Panc1 (cell line): Measurements from ENCODE around the gene COMTD1.

Experiments
- POLR2AphosphoS5 ChIP-seq: IDR thresholded peaks from 2 replicates; pipeline ENCODE4 v1.6.1; 2012; ENCODE audit warnings: mild to moderate bottlenecking, low read depth, low read length, moderate library complexity
- REST ChIP-seq, 2 experiments: IDR thresholded peaks; 2 replicates each; pipeline ENCODE4 v1.6.1; 2011 to 2012; ENCODE audit warnings: low read depth in 2 of 2, control low read depth in 1 of 2, low read length in 1 of 2, mild to moderate bottlenecking in 1 of 2, moderate library complexity in 1 of 2; ENCODE audit not compliant: insufficient read depth in 1 of 2
- TCF7L2 ChIP-seq: IDR thresholded peaks from 2 replicates; pipeline ENCODE4 v1.6.1; 2011; ENCODE audit warnings: mild to moderate bottlenecking, low read depth, low read length, inconsistent platforms
- TF ChIP-seq, protein P1 (sequence below): fragments of 450-650 bp; IDR thresholded peaks from 2 replicates; pipeline ENCODE4 v1.5.1; 2017; ENCODE audit warnings: mild to moderate bottlenecking

DNA sequence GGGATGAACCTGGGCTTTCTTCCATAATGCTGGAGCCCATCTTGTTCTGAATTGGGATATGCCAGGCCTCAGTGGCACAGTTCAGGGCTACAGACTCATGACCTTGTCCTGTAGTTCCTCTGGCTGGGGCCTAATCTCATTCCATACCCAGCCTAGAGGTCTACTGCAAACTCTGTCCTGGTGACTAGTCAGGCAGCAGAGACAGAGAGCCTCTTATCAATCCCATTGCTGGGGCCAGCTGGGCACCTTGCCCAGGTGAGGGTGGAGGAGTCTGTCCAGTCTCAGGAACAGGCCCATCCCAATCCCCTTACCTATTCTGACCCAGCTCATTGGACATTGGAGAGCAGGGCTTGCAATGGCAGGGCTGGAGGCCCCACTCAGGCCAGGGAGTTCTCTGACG lies 28.0 kb upstream of the COMTD1 start:
- TF ChIP-seq, protein P1, sequence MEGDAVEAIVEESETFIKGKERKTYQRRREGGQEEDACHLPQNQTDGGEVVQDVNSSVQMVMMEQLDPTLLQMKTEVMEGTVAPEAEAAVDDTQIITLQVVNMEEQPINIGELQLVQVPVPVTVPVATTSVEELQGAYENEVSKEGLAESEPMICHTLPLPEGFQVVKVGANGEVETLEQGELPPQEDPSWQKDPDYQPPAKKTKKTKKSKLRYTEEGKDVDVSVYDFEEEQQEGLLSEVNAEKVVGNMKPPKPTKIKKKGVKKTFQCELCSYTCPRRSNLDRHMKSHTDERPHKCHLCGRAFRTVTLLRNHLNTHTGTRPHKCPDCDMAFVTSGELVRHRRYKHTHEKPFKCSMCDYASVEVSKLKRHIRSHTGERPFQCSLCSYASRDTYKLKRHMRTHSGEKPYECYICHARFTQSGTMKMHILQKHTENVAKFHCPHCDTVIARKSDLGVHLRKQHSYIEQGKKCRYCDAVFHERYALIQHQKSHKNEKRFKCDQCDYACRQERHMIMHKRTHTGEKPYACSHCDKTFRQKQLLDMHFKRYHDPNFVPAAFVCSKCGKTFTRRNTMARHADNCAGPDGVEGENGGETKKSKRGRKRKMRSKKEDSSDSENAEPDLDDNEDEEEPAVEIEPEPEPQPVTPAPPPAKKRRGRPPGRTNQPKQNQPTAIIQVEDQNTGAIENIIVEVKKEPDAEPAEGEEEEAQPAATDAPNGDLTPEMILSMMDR, result no peak
- no peak for TF ChIP-seq POLR2AphosphoS5
- no peak for TF ChIP-seq TCF7L2
- no peak for TF ChIP-seq REST (IDR thresholded peaks at IDR 0.05; ENCODE audit: insufficient read depth in 1 of 2, low read depth in 2 of 2, low read length in 1 of 2)
